ENCODE data around the gene NPPB. TPM values are rescaled to one million over a fixed set of nuclear protein-coding genes. Genes with fewer than 3 reads are reported as not detected.

The NPPB gene
- total and polyA plus RNA-seq, 7 donors, result 2.0 to 8.4 TPM; not detected in 5

GRCh38 chr1:11879311-11880180 is 20.8 kb upstream of the NPPB start:
- 83 to 86% methylated on average over 28 of the region's 28 CpGs for WGBS, 2 donors
- peaks cover 0 to 12% (median 5%) of the 10 kb centered on the region in 4 donors for H3K4me1 ChIP-seq
- H3K27ac ChIP-seq, result peak overlapping the region in 1 of 4 donors; percentile 51
- no peaks in the 10 kb centered on the region for H3K36me3 ChIP-seq
- H3K4me3 ChIP-seq, result no peak overlapping the region
- H3K9me3 ChIP-seq, result no peaks in the 10 kb centered on the region
- TF ChIP-seq EP300 (IDR thresholded peaks at IDR 0.05) (no peak), POLR2AphosphoS5 (IDR thresholded peaks at IDR 0.05) (no peak), POLR2A (IDR thresholded peaks at IDR 0.05) (no peak)
- TF ChIP-seq, protein P1, sequence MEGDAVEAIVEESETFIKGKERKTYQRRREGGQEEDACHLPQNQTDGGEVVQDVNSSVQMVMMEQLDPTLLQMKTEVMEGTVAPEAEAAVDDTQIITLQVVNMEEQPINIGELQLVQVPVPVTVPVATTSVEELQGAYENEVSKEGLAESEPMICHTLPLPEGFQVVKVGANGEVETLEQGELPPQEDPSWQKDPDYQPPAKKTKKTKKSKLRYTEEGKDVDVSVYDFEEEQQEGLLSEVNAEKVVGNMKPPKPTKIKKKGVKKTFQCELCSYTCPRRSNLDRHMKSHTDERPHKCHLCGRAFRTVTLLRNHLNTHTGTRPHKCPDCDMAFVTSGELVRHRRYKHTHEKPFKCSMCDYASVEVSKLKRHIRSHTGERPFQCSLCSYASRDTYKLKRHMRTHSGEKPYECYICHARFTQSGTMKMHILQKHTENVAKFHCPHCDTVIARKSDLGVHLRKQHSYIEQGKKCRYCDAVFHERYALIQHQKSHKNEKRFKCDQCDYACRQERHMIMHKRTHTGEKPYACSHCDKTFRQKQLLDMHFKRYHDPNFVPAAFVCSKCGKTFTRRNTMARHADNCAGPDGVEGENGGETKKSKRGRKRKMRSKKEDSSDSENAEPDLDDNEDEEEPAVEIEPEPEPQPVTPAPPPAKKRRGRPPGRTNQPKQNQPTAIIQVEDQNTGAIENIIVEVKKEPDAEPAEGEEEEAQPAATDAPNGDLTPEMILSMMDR (IDR thresholded peaks at IDR 0.05), result no peak
- H3K27me3 ChIP-seq, result peaks cover 0 to 23% (median 0%) of the 10 kb centered on the region in 3 donors
- intact Hi-C loops (cut with DNase I), result no loop called here
- DNase-seq, result no peak

- 86 to 89% methylated on average over 6 of the region's 6 CpGs for WGBS, 2 donors
- Histone ChIP-seq H3K27me3 (peaks cover 0 to 29% (median 0%) of the 10 kb centered on the region in 3 donors), H3K9me3 (no peaks in the 10 kb centered on the region), H3K36me3 (no peaks in the 10 kb centered on the region), H3K4me1 (peaks cover 0 to 12% (median 5%) of the 10 kb centered on the region in 4 donors), H3K27ac (no peak overlapping the region), H3K4me3 (no peak overlapping the region)
- no peak for DNase-seq
- TF ChIP-seq POLR2AphosphoS5 (IDR thresholded peaks at IDR 0.05) (no peak), EP300 (IDR thresholded peaks at IDR 0.05) (no peak), POLR2A (IDR thresholded peaks at IDR 0.05) (no peak)
- TF ChIP-seq, protein P1 (IDR thresholded peaks at IDR 0.05), result no peak
- intact Hi-C loops (cut with DNase I), result no loop called here
Measured at GRCh38 chr1:11878891-11879190, 20.1 kb upstream of the NPPB start.

GRCh38 chr1:11878081-11878890 is 19.5 kb upstream of the NPPB start:
- H3K4me1 ChIP-seq, result peaks cover 0 to 12% (median 5%) of the 10 kb centered on the region in 4 donors
- TF ChIP-seq POLR2AphosphoS5 (IDR thresholded peaks at IDR 0.05), result no peak
- no peak for TF ChIP-seq POLR2A (IDR thresholded peaks at IDR 0.05)
- TF ChIP-seq EP300 (IDR thresholded peaks at IDR 0.05), result no peak
- TF ChIP-seq, protein P1 (IDR thresholded peaks at IDR 0.05), result no peak
- WGBS, 2 donors, result 78 to 90% methylated on average over 31 of the region's 31 CpGs
- H3K4me3 ChIP-seq, result no peak overlapping the region
- peaks cover 0 to 30% (median 0%) of the 10 kb centered on the region in 3 donors for H3K27me3 ChIP-seq
- H3K9me3 ChIP-seq, result no peaks in the 10 kb centered on the region
- intact Hi-C loops (cut with DNase I), result no loop called here
- no peak for DNase-seq
- no peaks in the 10 kb centered on the region for H3K36me3 ChIP-seq
- H3K27ac ChIP-seq, result no peak overlapping the region

- H3K9me3 ChIP-seq, result no peaks in the 10 kb centered on the region
- H3K27ac ChIP-seq, result no peak overlapping the region
- peaks cover 0 to 12% (median 5%) of the 10 kb centered on the region in 4 donors for H3K4me1 ChIP-seq
- H3K27me3 ChIP-seq, result peaks cover 0 to 25% (median 0%) of the 10 kb centered on the region in 3 donors
- no peak for DNase-seq
- TF ChIP-seq POLR2AphosphoS5 (IDR thresholded peaks at IDR 0.05) (no peak), EP300 (IDR thresholded peaks at IDR 0.05) (no peak), POLR2A (IDR thresholded peaks at IDR 0.05) (no peak)
- TF ChIP-seq, protein P1 (IDR thresholded peaks at IDR 0.05), result no peak
- no peak overlapping the region for H3K4me3 ChIP-seq
- no peaks in the 10 kb centered on the region for H3K36me3 ChIP-seq
- intact Hi-C loops (cut with DNase I), result no loop called here
- 56 to 59% methylated on average over 6 of the region's 6 CpGs for WGBS, 2 donors
Measured at GRCh38 chr1:11877074-11877473, 18.3 kb upstream of the NPPB start.

Data from sigmoid colon (tissue), 7 donors.